OCI-LY7 (cell line): ENCODE data around the gene MDK.

Experiments
- EZH2phosphoT487 ChIP-seq: fragments of 200-600 bp; sonication (generic); IDR thresholded peaks from 2 replicates; pipeline ENCODE4 v1.6.1; 2018; ENCODE audit warnings: low read depth, borderline replicate concordance, mild to moderate bottlenecking, mixed run types, antibody characterized with exemption, low read length, moderate library complexity, mixed read lengths
- TF ChIP-seq, protein P1 (sequence below): fragments of 200-600 bp; sonication (generic); conservative IDR thresholded peaks from 2 replicates; pipeline ENCODE4 v1.5.1; 2014; ENCODE audit warnings: mild to moderate bottlenecking, antibody characterized with exemption, low read length, moderate library complexity, mixed read lengths

DNA sequence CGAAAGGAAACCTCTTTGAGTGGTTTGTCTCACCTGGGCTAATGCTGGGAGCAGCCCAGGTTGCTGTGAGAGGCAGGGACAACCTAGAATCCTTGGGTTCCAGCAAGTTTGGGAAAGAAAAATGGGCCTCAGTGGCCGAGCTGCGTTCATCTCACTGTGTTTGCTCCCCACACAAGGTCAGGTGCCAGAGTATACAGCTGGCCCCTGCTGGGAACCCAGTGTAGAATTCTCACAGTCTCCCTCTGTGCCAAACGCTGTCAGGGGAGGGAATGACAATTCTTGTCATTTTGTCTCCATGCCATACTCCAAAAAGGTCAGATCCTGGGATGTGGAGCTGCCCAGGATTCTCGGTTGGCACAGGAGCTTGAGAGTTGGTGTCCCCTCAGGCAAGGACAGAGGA, 29.9 kb upstream of the MDK start:
- TF ChIP-seq, protein P1, sequence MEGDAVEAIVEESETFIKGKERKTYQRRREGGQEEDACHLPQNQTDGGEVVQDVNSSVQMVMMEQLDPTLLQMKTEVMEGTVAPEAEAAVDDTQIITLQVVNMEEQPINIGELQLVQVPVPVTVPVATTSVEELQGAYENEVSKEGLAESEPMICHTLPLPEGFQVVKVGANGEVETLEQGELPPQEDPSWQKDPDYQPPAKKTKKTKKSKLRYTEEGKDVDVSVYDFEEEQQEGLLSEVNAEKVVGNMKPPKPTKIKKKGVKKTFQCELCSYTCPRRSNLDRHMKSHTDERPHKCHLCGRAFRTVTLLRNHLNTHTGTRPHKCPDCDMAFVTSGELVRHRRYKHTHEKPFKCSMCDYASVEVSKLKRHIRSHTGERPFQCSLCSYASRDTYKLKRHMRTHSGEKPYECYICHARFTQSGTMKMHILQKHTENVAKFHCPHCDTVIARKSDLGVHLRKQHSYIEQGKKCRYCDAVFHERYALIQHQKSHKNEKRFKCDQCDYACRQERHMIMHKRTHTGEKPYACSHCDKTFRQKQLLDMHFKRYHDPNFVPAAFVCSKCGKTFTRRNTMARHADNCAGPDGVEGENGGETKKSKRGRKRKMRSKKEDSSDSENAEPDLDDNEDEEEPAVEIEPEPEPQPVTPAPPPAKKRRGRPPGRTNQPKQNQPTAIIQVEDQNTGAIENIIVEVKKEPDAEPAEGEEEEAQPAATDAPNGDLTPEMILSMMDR = no peak
- no peak for TF ChIP-seq EZH2phosphoT487
